Natural killer cell (primary cell): ENCODE data around the gene GPATCH2L. TPM values are rescaled to one million over a fixed set of nuclear protein-coding genes. Genes with fewer than 3 reads are reported as not detected.

Experiments used
- ATAC-seq, 3 donors: fragments of 150-1000 bp in 2 of 3; fragments of 200-7000 bp in 1 of 3; cut with Tn5 transposase; 1 replicate in 1 of 3; 2 replicates in 2 of 3; pipeline ENCODE4 v1.10.0; 2021; ENCODE audit warnings: mild to moderate bottlenecking in 2 of 3, moderate library complexity in 2 of 3
- DNase-seq, 2 donors: peaks; one replicate each; pipeline versions ENCODE4 v3.0.0 to v3.0.0-alpha.2; 2013 to 2021; ENCODE audit warnings: mixed read lengths in 1 of 2
- H3K27ac ChIP-seq: one replicate; pipeline ENCODE4 v1.5.1; 2013; ENCODE audit warnings: mild to moderate bottlenecking, low read length
- H3K27me3 ChIP-seq: one replicate; pipeline ENCODE4 v1.6.1; 2013; ENCODE audit warnings: low read length; ENCODE audit not compliant: control insufficient read depth, insufficient read depth
- H3K36me3 ChIP-seq: one replicate; pipeline ENCODE4 v1.6.1; 2013; ENCODE audit warnings: low read length; ENCODE audit not compliant: control insufficient read depth, insufficient read depth
- H3K4me1 ChIP-seq: one replicate; pipeline ENCODE4 v1.6.1; 2013; ENCODE audit warnings: low read length; ENCODE audit not compliant: control insufficient read depth, insufficient read depth
- H3K4me3 ChIP-seq: one replicate; pipeline ENCODE4 v1.5.1; 2013; ENCODE audit warnings: low read length
- H3K9me3 ChIP-seq: one replicate; pipeline ENCODE4 v1.6.1; 2013; ENCODE audit warnings: low read length; ENCODE audit not compliant: control insufficient read depth, insufficient read depth
- H3K27ac Mint-ChIP-seq, 2 donors: one replicate each; pipeline ENCODE4 v1.8.0; 2022; ENCODE audit warnings: mild to moderate bottlenecking in 2 of 2, mixed read lengths in 2 of 2, moderate library complexity in 1 of 2
- H3K27me3 Mint-ChIP-seq, 2 donors: one replicate each; pipeline ENCODE4 v1.8.0; 2022; ENCODE audit warnings: low read depth in 2 of 2, mixed read lengths in 2 of 2
- H3K36me3 Mint-ChIP-seq: one replicate; pipeline ENCODE4 v1.8.0; 2022; ENCODE audit warnings: mixed read lengths
- H3K4me1 Mint-ChIP-seq, 2 donors: one replicate each; pipeline ENCODE4 v1.8.0; 2022; ENCODE audit warnings: mixed read lengths in 2 of 2
- H3K4me3 Mint-ChIP-seq: one replicate; pipeline ENCODE4 v1.8.0; 2022; ENCODE audit warnings: mild to moderate bottlenecking, moderate library complexity, mixed read lengths
- H3K9me3 Mint-ChIP-seq, 2 donors: one replicate each; pipeline ENCODE4 v1.8.0; 2022; ENCODE audit warnings: mixed read lengths in 2 of 2
- CTCF ChIP-seq: fragments of 200-600 bp; IDR thresholded peaks from one replicate; pipeline ENCODE4 v1.8.0; 2022; ENCODE audit warnings: antibody characterized with exemption
- whole genome bisulfite sequencing: methylation state at CpG from one replicate; pipeline ENCODE4 v1.1.7; 2013; ENCODE audit warnings: missing lambda C conversion rate; ENCODE audit not compliant: insufficient coverage; 5-methylcytosine and 5-hydroxymethylcytosine counted together
- intact Hi-C: fragments of 100-400 bp; cut with micrococcal nuclease; formaldehyde crosslinking; loops from one replicate; pipeline ENCODE4 v1.14.2; 2022
- total RNA-seq, 4 donors: library from RNA; stranded (reverse); fragments of 120-200 nt in 1 of 4; gene quantifications; one replicate each; pipeline versions ENCODE4 v1.2.3 to v1.2.4, GENCODE V29; 2013 to 2022

The GPATCH2L gene
- total RNA-seq, 3 donors from 2014 or later (not counting 1 experiment from before 2014, with no cell fraction given): 69.1 to 111 (median 90.4) TPM

- intact Hi-C loops: no loop called here
- H3K4me1 Mint-ChIP-seq: no peaks in the 10 kb centered on the region
- ATAC-seq (no peak), DNase-seq (no peak)
- peaks cover 6 to 18% of the 10 kb centered on the region in 2 donors for H3K27me3 Mint-ChIP-seq
- no peak overlapping the region for H3K4me3 Mint-ChIP-seq
- H3K27me3 ChIP-seq: no peaks in the 10 kb centered on the region
- no peaks in the 10 kb centered on the region for H3K36me3 ChIP-seq
- TF ChIP-seq CTCF: no peak
- no peak overlapping the region for H3K4me3 ChIP-seq
- H3K27ac Mint-ChIP-seq: no peak overlapping the region
- WGBS: 100% methylated on average over 1 of the region's 1 CpG
- H3K27ac ChIP-seq: no peak overlapping the region
- peaks cover 2% of the 10 kb centered on the region for H3K9me3 ChIP-seq
- peaks cover 5 to 9% of the 10 kb centered on the region in 2 donors for H3K9me3 Mint-ChIP-seq
- H3K4me1 ChIP-seq: no peaks in the 10 kb centered on the region
- peaks cover 21% of the 10 kb centered on the region for H3K36me3 Mint-ChIP-seq
These were observed 93.4 kb downstream of the GPATCH2L start for GRCh38 chr14:76245097-76245496.

GRCh38 chr14:76250302-76250701 is 98.6 kb downstream of the GPATCH2L start:
- no peak overlapping the region for H3K4me3 Mint-ChIP-seq
- intact Hi-C loops: no loop called here
- H3K27ac Mint-ChIP-seq: no peak overlapping the region
- TF ChIP-seq CTCF: no peak
- H3K27me3 ChIP-seq: no peaks in the 10 kb centered on the region
- H3K9me3 Mint-ChIP-seq: no peaks in the 10 kb centered on the region
- no peaks in the 10 kb centered on the region for H3K36me3 ChIP-seq
- ATAC-seq: no peak
- no peaks in the 10 kb centered on the region for H3K9me3 ChIP-seq
- H3K4me1 ChIP-seq: no peaks in the 10 kb centered on the region
- H3K4me1 Mint-ChIP-seq: no peaks in the 10 kb centered on the region
- DNase-seq: no peak
- no peaks in the 10 kb centered on the region for H3K36me3 Mint-ChIP-seq
- no peak overlapping the region for H3K4me3 ChIP-seq
- H3K27me3 Mint-ChIP-seq: peaks cover 4 to 28% of the 10 kb centered on the region in 2 donors
- H3K27ac ChIP-seq: no peak overlapping the region
- WGBS: 67% methylated on average over 9 of the region's 9 CpGs

GRCh38 chr14:76252471-76252870 is 100.7 kb downstream of the GPATCH2L start:
- Mint-ChIP-seq H3K4me3 (no peak overlapping the region), H3K36me3 (no peaks in the 10 kb centered on the region), H3K4me1 (no peaks in the 10 kb centered on the region), H3K27ac (no peak overlapping the region), H3K9me3 (no peaks in the 10 kb centered on the region), H3K27me3 (peaks cover 4 to 32% of the 10 kb centered on the region in 2 donors)
- Histone ChIP-seq H3K36me3 (no peaks in the 10 kb centered on the region), H3K9me3 (no peaks in the 10 kb centered on the region), H3K4me3 (no peak overlapping the region), H3K27me3 (no peaks in the 10 kb centered on the region), H3K27ac (no peak overlapping the region), H3K4me1 (no peaks in the 10 kb centered on the region)
- ATAC-seq (no peak), DNase-seq (no peak)
- intact Hi-C loops: no loop called here
- TF ChIP-seq CTCF: no peak
- WGBS: 94% methylated on average over 2 of the region's 3 CpGs

GRCh38 chr14:76253111-76253510 is 101.4 kb downstream of the GPATCH2L start:
- Mint-ChIP-seq H3K27ac (no peak overlapping the region), H3K27me3 (peaks cover 4 to 36% of the 10 kb centered on the region in 2 donors), H3K9me3 (no peaks in the 10 kb centered on the region), H3K4me3 (no peak overlapping the region), H3K36me3 (no peaks in the 10 kb centered on the region), H3K4me1 (no peaks in the 10 kb centered on the region)
- WGBS: 88% methylated on average over 7 of the region's 8 CpGs
- intact Hi-C loops: no loop called here
- no peak overlapping the region for H3K27ac ChIP-seq
- DNase-seq: no peak
- no peaks in the 10 kb centered on the region for H3K36me3 ChIP-seq
- no peak for ATAC-seq
- H3K27me3 ChIP-seq: no peaks in the 10 kb centered on the region
- no peak for TF ChIP-seq CTCF
- no peak overlapping the region for H3K4me3 ChIP-seq
- H3K9me3 ChIP-seq: no peaks in the 10 kb centered on the region
- no peaks in the 10 kb centered on the region for H3K4me1 ChIP-seq
